A204.1 (cell line): ENCODE data around the gene CHRDL2.

Experiments
- FAIRE-seq: peaks from 2 replicates; lab custom pipeline; 2012; peaks lifted over from hg19 to GRCh38; lab: Jason Lieb, UNC

CHRDL2 gene

DNA sequence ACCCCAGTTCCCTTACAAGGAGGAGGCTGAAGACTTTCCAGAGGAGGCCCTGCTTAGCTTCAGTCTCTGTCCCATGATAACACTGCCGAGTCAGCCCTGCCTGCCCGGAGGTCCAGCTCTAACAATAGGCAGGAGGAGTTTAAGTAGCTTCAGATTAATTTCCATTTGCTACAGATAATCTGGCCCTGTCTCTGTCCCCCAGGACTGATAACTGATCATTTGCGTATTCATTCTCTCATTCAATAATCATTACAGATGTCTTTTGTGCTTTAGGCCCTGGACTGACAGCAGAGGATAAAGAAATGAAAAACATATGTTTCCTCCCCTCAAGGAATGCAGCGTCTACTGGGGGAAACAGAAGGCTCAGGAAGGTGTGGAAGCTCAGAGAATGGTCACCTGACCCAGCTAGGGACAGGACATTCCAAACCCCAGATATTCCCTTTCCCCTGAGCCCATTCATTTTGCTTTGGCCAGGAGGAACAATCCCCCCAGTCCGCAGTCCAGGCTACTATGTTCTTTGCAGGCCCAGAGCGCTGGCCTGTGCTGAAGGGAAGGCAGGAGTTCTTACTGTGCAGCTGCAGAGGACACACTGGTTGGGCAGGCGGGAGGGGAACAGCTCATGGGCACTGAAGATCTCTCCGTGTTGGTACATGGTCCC, 20.8 kb downstream of the CHRDL2 start:
- no peak for FAIRE-seq

DNA sequence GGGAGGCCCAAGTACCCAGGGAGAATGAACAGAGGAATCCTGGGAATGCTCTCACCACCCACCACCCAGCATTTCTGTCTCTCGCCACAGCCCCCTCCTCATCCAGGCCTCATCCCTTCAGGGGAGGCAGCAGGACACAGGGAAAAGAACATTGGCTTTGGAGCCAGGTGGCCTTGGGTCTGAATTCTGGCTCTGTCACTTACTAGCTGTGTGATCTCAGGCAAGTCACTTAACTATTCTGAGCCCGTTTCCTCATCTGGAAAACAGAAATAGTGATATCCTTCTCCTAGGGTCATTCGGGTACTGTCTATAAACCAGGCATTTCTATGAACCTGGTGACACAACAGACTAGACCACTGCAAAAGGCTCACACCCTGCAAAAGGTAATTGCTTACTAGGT, 22.1 kb downstream of the CHRDL2 start:
- FAIRE-seq, result no peak

DNA sequence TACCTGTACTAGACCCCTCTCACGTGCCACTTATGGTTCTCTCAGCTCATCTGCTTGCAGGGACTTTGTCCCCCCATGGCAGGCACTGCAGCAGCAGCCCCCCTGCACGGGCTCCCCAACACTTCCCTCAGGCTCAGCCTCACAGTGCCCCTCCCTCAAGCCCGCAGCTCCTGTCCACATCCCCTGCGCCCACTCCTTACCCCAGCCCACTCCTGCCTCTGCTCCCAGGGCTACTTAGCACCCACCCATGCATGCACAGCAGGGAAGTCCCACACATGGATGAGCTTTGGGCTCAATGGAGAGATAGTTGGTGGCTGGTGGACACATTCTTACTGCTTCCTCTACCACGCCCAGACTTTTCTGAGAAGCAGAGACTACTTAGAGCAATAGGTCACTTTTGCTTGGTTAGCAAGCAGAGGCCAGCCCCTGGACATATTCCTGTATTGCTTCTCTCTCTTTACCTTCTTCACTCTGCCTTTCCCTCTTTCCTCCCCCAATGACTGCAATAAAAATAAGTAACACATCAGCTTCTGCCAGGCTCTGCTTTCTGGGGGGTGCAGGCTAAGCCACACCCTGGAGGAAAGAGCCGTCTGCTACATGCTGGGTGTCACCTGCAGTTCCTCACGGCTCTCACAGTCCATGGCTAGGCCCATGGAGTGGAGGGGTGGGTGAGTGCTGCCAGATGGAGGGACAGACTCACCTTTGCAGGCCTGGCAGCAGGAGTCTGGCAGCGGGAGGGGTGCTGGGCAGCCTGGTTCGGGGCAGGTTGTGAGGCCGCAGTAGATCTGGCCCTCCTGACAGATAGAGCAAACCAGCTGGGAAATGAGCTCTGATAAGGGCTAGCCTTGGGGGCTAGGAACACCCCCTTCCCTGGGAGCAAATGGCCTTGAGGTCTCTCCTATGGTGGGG, 23.4 kb downstream of the CHRDL2 start:
- FAIRE-seq, result no peak

DNA sequence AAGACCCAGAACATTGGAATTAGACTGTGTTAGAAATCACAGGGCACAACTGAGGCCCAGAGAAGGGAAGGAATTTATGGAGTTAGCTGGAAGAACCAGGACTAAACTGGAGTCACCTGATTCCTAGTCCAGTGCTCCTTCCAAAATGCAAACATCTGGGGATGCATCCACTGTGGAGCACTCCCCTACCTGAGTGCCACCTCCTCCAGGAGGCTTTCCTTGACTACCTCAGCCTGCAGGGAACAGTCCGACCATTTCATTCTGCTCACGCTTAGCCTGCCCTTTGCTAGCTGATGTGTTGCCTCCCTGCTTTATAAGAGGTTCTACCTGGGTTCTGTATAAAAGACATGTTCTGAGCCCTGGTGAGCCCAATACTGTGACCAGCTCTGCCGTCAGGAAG, 24.0 kb downstream of the CHRDL2 start:
- FAIRE-seq, result no peak

DNA sequence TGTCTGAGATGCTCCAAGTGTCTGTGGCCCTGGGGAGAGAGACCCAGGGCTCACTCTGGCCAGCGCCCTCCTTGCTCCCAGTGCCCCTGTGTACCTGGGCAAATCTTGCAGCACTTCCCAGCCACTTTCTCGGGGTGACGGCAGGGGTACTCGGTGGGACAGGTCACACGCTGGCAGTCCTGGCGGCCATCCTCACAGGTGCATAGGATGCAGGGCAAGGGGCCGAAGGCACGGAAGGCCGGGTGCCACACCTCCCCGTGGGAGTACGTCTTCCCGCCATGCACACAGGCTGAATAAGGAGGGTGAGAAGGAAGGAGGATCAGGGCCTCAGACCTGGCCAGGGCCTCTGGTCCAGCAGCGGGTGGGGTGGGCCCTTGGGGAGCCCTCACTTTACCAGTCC, 28.0 kb downstream of the CHRDL2 start:
- no peak for FAIRE-seq

DNA sequence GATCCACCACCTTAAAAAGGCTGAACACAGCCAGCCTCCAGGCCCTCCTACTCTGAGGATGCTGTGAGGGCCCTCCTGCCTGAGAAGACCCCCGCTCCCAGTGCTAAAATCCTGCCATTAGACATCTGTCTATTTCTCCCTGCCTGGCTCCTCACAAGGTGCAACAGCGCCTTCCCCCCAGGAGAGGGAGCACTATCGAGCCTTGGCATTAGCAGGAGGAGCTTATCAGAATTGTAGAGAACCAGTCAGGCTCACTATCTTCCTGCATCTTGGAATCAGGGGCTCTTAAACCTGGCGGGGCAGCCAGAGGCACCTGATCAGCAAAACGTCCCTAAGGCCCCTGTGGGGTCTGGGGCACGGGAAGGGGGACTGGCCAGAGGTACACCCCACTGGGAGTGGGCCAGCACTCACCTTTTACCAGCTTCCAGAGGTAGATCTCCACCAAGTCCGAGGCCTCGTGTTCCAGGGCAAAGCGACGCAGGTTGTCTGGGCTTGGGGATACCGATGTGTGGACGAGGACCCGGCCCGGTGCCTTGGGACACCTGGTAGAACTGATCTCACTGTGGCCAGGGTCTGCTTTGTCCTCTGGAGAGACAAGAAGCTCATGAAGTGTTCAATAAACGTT, 28.7 kb downstream of the CHRDL2 start:
- no peak for FAIRE-seq

DNA sequence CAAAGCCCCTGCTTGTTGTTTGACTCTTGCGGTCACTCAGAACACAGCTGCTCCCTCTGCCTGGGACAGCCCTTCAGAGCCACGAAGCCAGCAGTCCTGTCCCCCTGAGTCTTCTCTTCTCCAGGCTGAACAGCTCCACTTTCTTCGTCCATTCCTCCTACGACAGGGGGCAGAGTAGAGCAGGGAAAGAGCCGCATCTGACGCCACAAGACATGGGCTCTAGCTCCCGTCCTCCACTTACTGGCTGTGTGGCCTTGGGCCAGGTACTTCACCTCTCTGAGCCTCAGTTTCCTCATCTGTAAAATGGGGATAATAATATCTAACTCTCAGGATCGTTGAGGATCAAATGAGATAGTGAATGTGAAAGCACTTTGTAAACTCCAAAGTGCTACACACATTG, 29.9 kb downstream of the CHRDL2 start:
- no peak for FAIRE-seq

DNA sequence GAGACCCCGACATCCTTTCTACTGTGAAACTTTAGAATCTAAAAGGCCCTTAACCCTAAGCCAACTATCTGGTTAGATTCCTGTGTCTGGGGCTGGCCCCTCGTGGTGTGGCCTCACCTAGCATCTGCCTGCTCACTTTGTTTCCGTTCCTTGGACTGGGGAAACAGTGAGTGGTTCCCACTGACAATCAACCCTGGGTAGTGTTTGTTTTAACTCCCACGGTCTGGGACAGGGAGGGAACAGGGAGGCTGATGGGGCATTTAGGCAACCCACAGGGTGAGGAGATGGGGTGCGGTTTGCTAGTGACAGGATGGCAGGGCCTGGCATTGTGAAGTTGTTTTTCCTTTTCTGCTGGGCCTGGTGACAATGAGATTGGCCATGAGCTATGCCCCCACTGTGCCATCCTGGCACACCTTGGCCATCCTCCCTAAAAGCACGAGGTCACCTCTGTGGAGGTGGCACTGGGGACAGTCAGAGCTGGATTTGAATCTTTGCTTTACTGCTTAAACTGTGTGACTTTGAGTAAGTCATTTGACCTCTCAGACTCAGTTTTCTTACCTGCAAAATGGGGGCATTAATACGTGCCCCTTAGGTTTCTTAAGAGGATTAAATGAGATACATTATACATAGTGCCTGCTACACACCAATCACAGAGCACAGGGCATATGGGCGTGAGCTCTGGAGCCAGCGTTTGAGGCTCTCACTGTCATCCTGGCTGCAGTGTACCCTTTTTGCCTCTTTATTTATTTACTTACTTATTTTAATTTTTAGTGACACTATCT, 31.4 kb downstream of the CHRDL2 start:
- FAIRE-seq, result no peak

DNA sequence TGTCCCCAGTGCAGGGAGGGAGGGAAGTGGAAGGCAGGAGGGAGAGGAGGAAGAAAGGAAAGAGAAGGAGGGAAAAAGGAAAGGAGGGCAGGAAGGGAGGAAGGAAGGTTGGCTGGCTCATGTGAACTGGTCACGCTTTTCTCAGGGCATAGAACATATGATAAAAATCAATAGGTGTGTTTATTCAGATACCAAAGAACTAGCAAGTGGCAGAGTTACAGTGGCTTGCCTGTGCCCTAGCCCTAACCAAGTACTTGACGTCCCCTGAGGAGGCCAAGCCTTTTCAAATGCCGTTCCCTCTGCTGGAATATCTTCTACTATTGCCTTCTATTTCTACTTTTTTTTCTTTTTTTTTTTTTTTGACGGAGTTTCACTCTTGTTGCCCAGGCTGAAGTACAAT, 33.5 kb downstream of the CHRDL2 start:
- FAIRE-seq, result no peak

DNA sequence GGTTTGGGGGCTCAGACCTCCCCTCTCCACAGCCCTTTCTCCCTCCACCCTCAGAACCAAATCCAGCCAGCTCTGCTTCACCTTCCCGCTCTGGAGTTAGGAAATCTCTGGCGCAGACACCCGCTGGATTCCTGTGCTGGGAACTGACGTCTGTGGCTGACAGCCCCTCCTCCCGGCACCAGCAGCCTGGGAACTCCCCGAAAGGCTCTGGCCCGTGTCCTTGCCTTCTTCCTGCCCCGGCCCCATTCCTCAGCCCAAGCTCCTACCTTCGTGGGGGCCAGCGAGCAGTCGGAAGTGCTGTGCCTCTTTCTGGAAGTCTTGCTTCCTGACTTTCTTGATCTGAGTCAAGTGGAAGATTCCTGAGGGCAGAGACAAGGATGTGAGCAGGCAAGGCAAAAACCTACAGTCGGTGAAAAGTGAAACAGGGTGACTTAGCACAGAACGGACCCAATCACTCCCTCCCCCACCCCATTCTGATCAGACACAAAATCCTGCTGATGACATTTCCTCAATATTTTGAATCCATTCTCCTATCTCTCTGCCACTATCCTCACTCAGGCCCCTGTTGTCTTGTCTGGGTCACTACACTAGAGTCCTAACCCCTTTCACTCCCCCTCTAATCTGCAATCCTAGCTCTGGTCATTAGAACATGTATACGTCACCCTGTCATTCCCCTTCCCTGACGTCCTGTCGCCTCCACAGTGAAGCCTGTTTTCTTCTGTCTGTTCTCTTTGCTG, 34.1 kb downstream of the CHRDL2 start:
- no peak for FAIRE-seq

DNA sequence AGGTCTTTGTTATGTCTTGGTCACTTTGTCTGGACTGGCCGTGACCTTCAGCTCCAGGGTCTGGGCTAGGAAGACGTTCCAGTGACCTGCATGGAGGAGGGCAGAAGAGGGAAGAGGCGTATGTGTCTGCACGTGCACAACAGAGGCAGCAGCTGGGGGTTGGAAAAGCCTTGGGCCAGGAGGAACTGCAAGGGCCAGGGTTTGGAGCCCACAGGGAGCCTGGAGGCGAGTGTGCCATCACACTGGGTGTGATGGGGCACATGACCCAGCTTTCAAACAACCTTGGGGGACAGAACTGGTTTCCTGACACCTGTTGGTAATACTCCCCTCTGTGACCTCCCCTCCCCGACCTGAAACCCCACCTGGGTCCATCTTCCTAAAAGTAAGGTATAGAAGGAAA, 34.7 kb downstream of the CHRDL2 start:
- no peak for FAIRE-seq

DNA sequence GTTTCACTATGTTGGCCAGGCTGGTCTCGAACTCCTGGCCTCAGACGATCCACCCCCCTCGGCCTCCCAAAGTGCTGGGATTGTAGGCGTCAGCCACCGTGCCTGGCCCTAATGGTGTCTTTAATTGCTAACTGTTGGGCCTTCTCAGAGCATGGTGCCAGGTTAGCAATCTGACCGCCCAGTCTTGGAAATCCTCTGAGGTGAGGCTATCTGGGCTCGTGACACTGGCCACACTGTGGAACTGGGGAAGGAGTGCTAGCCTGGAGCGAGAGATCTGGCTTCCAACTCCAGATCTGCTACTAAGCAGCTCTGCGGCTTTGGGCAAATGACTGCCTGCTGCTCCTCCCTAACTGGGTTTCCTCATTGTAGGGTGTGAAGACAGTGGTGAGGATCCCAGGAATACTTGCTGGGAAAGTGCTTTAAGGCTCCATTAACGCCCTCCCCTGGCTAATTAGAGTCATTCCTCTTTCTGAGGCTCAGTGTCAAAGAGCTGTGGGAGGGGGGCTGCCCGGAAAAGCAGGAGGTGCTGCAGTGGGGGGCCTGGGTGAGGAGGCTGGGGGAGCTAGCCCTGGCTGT, 35.4 kb downstream of the CHRDL2 start:
- FAIRE-seq, result no peak

DNA sequence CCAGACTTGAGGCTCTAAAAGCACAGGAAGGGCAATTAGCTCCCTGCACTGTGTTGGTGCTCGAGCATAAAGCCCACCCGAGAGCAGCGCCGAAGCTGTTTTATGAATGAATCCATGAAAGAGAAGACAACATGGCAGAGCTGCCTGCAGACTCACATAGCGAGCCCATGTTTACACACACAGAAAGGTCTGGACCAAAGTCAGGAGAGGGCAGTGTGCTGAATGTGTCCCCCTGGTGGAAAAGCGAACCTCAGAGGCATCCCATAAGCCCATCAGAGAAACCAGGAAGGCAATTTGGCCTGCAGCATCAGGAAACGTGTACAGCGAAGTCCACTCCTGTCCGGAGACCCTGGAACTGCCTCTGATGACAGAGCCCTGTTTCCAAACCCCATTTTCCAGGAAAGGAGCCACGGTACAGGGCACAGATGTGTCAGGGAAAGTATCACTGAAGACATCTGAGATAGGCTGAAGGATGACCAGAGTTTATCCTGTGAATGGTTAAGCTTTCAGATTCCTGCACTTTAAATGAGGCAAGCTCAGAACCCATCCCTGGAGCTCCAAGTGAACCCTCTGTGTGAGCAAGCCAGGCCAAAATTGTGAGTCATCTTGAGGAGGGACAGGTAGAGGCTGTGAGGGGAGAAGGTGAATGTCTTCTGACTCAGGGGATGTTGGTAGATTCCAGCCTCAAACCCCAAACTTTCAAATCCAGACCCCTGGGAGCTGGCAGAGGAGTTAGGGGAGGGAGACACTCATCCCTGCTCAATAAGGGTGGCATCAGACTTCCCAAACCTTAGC, 36.9 kb downstream of the CHRDL2 start:
- FAIRE-seq, result no peak

DNA sequence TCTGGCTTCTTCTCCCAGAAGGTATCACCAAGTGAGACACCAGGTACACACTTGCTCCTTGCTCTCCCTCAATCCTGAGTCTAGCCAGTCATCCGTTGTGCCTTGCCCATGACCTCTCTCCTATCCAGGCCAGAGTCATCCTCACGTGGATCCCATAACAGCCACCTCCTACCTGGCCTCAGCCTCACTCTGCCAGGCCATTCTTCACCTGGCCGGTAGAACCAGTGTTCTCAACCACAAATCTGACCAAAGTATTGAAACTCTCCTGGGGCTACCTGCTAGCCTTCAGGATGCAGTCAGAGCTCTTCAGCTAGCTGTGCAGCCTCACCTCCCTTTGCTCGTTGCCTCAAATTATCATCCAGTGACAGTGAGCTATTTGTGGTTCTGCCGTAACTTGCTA, 37.7 kb downstream of the CHRDL2 start:
- FAIRE-seq, result no peak

DNA sequence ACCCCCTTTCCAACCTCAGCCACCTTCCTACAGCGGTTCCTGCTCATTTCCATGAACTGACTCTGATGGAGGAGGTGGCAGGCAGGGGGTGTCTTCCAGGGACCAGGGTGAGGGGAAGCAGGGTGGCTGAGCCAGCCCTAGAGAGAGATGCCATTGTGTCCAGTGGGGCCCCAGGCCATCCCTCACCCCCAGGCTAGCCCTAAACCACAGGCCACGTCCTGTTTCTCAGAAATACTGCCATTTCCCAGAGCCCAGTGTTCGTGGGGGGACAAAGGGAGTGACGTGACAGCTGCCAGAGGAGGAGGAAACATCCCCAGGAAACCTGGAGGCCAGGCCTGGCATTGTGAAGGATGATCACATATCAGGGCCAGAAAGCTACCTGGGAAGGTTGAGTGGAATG, 39.5 kb downstream of the CHRDL2 start:
- FAIRE-seq, result no peak

DNA sequence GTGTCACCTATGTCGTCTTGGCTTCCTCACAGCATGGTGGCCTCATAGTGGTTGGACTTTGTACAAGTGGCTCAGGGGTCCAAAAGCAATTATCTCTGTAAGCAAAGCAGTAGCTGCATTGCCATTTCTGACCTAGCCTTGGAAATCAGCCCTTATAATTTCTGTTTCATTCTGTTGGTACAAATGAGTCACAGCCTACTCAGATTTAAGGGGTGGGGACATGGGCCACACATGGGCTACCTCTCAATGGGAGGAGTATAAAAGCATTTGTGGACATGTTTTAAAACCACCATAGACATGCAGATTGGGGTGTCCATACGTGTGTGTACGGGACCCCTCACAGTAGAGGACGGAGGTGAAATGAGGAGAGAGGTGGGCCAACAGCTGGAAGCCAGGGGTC, 41.6 kb downstream of the CHRDL2 start:
- FAIRE-seq, result no peak

DNA sequence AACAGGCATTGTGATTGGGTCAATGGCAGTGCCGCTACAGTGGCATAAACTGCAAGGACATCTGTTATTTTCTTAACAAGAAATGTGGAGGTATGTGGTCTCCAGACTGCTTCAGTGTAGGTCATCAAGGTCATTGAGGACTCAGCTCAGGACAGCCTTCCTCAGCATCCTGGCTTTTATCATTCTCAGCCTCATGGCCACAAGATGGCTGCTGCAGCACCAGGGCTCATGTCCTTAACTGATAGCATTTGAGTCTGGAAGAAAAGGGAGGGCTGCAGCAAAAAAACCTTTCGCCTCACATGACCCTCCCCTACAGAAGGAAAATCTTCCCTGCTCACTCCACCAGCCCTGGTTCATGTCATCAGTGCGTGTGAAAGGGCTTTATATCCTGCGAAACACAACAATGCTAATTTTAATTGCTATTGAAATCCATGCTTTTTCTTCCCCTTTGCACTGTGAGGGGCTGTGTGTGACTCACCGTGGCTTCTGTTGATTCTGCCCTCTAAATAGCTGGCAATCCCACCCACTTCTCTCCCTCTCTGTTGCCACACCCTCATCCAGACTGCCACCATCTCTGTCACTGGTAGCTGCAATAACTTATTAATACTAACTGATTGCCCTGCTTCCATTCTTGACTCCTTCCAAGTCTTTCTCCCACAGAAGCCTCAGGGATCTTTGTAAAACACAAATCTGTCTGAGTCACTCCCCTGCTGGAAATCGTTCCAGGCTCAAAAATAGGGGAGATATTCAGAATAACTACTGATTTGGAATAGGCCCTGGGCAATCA, 43.8 kb downstream of the CHRDL2 start:
- FAIRE-seq, result no peak

DNA sequence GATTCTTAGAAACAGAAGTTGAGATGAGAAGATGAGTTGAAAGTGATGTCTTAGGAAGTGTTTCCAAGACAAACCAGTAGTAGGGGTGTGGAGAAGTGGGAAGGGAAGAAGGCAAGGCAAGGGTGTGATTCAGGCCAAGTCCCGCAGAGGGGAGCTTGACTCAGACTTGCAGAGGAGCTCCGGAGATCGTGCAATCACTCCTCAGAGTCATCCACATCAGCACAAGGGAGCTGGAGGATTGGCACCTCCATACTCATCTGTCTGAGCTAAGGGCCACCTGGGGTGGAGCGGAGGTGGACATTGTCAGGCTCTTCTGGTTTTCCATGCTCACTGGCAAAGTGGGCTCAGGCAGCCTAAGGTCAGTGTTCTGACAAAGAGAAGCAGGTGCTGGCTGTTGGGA, 44.4 kb downstream of the CHRDL2 start:
- no peak for FAIRE-seq

DNA sequence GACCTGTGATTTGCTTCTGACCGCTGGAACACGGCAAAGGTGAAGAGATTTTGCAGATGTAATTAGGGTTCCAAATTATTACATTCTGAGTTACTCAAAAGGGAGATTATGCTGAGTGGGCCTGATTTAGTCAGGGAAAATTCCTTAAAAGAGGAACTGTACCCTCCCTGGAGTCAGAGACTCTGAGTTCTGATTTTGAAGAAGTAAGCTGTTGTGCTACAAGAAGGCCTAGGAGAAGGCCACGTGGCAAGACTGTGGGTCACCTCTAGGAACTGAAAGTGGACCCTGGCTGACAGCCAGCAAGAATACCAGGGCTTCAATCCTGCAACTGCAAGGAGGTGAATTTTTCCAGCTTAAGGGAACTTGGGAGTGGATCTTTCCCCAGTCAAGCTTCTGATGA, 45.3 kb downstream of the CHRDL2 start:
- no peak for FAIRE-seq

DNA sequence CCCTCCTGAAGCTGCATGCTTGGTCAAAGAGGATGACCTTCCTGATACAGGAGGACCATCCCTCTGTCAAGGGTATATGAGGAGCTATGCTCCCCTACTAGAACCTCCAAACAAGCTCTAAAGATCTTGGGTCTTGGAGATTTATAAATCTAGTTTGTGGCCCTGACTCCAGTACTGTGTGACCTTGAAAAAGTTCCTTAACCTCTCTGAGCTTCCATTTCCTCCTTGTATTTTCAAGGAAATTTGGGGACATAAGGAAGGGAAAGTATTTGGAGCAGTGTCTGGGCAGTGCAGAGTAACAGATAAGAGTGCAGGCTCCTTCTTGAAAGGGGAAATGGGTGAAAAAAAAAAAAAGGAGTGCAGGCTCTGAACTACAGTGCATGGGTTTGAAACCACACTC, 45.9 kb downstream of the CHRDL2 start:
- no peak for FAIRE-seq
